ENCODE results near the gene ALMS1. TPM values are rescaled to one million over a fixed set of nuclear protein-coding genes. Genes with fewer than 3 reads are reported as not detected.

ALMS1 gene
- polyA plus RNA-seq, 3 donors = 0.55 to 5.2 (median 0.64) TPM

GRCh38 chr2:73426176-73426575 is 40.5 kb downstream of the ALMS1 start:
- DNase-seq = no peak
- no peaks in the 10 kb centered on the region for H3K79me2 ChIP-seq (ENCODE audit: insufficient read depth, low read length)
- H3K27ac ChIP-seq (ENCODE audit: low read depth in 1 of 2, low read length in 2 of 2) = no peak overlapping the region
- Mint-ChIP-seq H3K4me1 (no peaks in the 10 kb centered on the region), H3K4me3 (no peak overlapping the region), H3K9me3 (no peaks in the 10 kb centered on the region), H3K27me3 (ENCODE audit: low read depth in 3 of 3) (no peaks in the 10 kb centered on the region), H3K36me3 (peaks cover 15 to 25% of the 10 kb centered on the region in 2 donors), H3K27ac (no peak overlapping the region)
- H3K9me3 ChIP-seq (replicated peaks in 1 of 2; ENCODE audit: control insufficient read depth in 1 of 2, insufficient read depth in 1 of 2, low read length in 2 of 2) = no peaks in the 10 kb centered on the region
- no peak overlapping the region for H3K4me3 ChIP-seq (replicated peaks in 1 of 3; ENCODE audit: low read depth in 2 of 3, low read length in 3 of 3)
- no peak for TF ChIP-seq CTCF (IDR thresholded peaks at IDR 0.05)
- H2AFZ ChIP-seq (ENCODE audit: insufficient read depth, low read depth, low read length, poor library complexity, severe bottlenecking) = no peak overlapping the region
- no peaks in the 10 kb centered on the region for H4K20me1 ChIP-seq (ENCODE audit: insufficient read depth, low read length)
- peaks cover 2 to 36% of the 10 kb centered on the region in 2 donors for H3K36me3 ChIP-seq (replicated peaks in 1 of 2; ENCODE audit: control insufficient read depth in 1 of 2, insufficient read depth in 2 of 2, low read length in 2 of 2)
- no peaks in the 10 kb centered on the region for H3K4me1 ChIP-seq (ENCODE audit: control insufficient read depth in 1 of 2, insufficient read depth in 2 of 2, low read length in 2 of 2)
- H3K9ac ChIP-seq (ENCODE audit: insufficient read depth, low read length, poor library complexity, severe bottlenecking) = no peak overlapping the region
- H3K4me2 ChIP-seq (replicated peaks; ENCODE audit: extremely low read depth, low read length, poor library complexity, severe bottlenecking) = no peak overlapping the region
- no peaks in the 10 kb centered on the region for H3K27me3 ChIP-seq (ENCODE audit: control insufficient read depth in 2 of 2, insufficient read depth in 2 of 2, low read length in 2 of 2)
- intact Hi-C loops (cut with micrococcal nuclease) = no loop called here
- 100% methylated on average over 1 of the region's 3 CpGs for WGBS (ENCODE audit: insufficient coverage)

- no peak overlapping the region for H2AFZ ChIP-seq (ENCODE audit: insufficient read depth, low read depth, low read length, poor library complexity, severe bottlenecking)
- no peak overlapping the region for H3K9ac ChIP-seq (ENCODE audit: insufficient read depth, low read length, poor library complexity, severe bottlenecking)
- no peaks in the 10 kb centered on the region for H3K27me3 ChIP-seq (ENCODE audit: control insufficient read depth in 2 of 2, insufficient read depth in 2 of 2, low read length in 2 of 2)
- H3K79me2 ChIP-seq (ENCODE audit: insufficient read depth, low read length) = no peaks in the 10 kb centered on the region
- H3K36me3 ChIP-seq (replicated peaks in 1 of 2; ENCODE audit: control insufficient read depth in 1 of 2, insufficient read depth in 2 of 2, low read length in 2 of 2) = peaks cover 10 to 48% of the 10 kb centered on the region in 2 donors
- H3K4me2 ChIP-seq (replicated peaks; ENCODE audit: extremely low read depth, low read length, poor library complexity, severe bottlenecking) = no peak overlapping the region
- no peak for DNase-seq
- H3K27ac Mint-ChIP-seq = no peak overlapping the region
- no peaks in the 10 kb centered on the region for H4K20me1 ChIP-seq (ENCODE audit: insufficient read depth, low read length)
- intact Hi-C loops (cut with micrococcal nuclease) = no loop called here
- H3K36me3 Mint-ChIP-seq = peaks cover 9 to 18% of the 10 kb centered on the region in 2 donors
- H3K4me1 Mint-ChIP-seq = no peaks in the 10 kb centered on the region
- H3K4me1 ChIP-seq (ENCODE audit: control insufficient read depth in 1 of 2, insufficient read depth in 2 of 2, low read length in 2 of 2) = no peaks in the 10 kb centered on the region
- no CpG with 5 or more reads among the region's 1 CpG for WGBS (ENCODE audit: insufficient coverage)
- H3K4me3 Mint-ChIP-seq = no peak overlapping the region
- no peak overlapping the region for H3K4me3 ChIP-seq (replicated peaks in 1 of 3; ENCODE audit: low read depth in 2 of 3, low read length in 3 of 3)
- no peaks in the 10 kb centered on the region for H3K27me3 Mint-ChIP-seq (ENCODE audit: low read depth in 3 of 3)
- H3K9me3 Mint-ChIP-seq = peaks cover 0 to 6% (median 0%) of the 10 kb centered on the region in 7 donors
- peaks cover 8 to 19% of the 10 kb centered on the region in 2 donors for H3K9me3 ChIP-seq (replicated peaks in 1 of 2; ENCODE audit: control insufficient read depth in 1 of 2, insufficient read depth in 1 of 2, low read length in 2 of 2)
- no peak overlapping the region for H3K27ac ChIP-seq (ENCODE audit: low read depth in 1 of 2, low read length in 2 of 2)
- TF ChIP-seq CTCF (IDR thresholded peaks at IDR 0.05) = no peak
Measured at GRCh38 chr2:73436019-73436418, 50.4 kb downstream of the ALMS1 start.
